HepG2 (cell line): ENCODE data around the gene TGM2. TPM values are rescaled to one million over a fixed set of nuclear protein-coding genes. Genes with fewer than 3 reads are reported as not detected.
A peak's percentile ranks its signal among the peaks of the same experiment; 100 is the strongest.

Source experiments
- ATAC-seq: fragments of 200-7000 bp; cut with Tn5 transposase; 3 replicates; pipeline ENCODE4 v1.9.1; 2020; ENCODE audit warnings: mild to moderate bottlenecking, moderate library complexity
- BruUV-seq: library from RNA; stranded (reverse); fragments of 400-500 nt; replicated peaks from 2 replicates; lab custom pipeline; 2021; lab: Mats Ljungman, UMichigan
- CTCF ChIA-PET: fragments of 300-600 bp; formaldehyde crosslinking; extraction: SDS; loops from one replicate; lab custom pipeline; 2021; ENCODE audit warnings: low total read pairs, inconsistent platforms, low intra/inter-chr PET ratio; lab: Yijun Ruan, JAX
- POLR2A ChIA-PET: fragments of 350-600 bp; sonication (Branson Sonifier 250); formaldehyde crosslinking; loops from one replicate; lab custom pipeline; 2020; ENCODE audit warnings: antibody characterized with exemption, inconsistent platforms; lab: Yijun Ruan, JAX
- DNase-seq: peaks from one replicate; pipeline ENCODE4 v3.0.0-alpha.2; 2015; ENCODE audit warnings: low spot score
- FAIRE-seq: peaks from 3 replicates; lab custom pipeline; 2011; peaks lifted over from hg19 to GRCh38; lab: Jason Lieb, UNC
- H2AFZ ChIP-seq: one replicate; pipeline ENCODE4 v1.6.1; 2011; ENCODE audit warnings: low read length, inconsistent platforms
- H3K27ac ChIP-seq: fragments of 300-600 bp; 3 replicates; pipeline ENCODE4 v1.8.0; 2011; ENCODE audit warnings: mixed run types, mild to moderate bottlenecking, mixed read lengths, low read length, inconsistent platforms; ENCODE audit not compliant: insufficient read depth; ENCODE audit errors: extremely low read length
- H3K27me3 ChIP-seq, 2 experiments: fragments of 200-600 bp in 1 of 2; 2 replicates in 1 of 2; 3 replicates in 1 of 2; pipeline versions ENCODE4 v1.6.0 to v1.8.0; 2011; ENCODE audit warnings: low read length in 2 of 2, mild to moderate bottlenecking in 2 of 2, moderate library complexity in 2 of 2, inconsistent platforms in 1 of 2; ENCODE audit not compliant: insufficient read depth in 2 of 2, control insufficient read depth in 1 of 2
- H3K36me3 ChIP-seq, 2 experiments: fragments of 200-600 bp in 1 of 2; replicated peaks in 1 of 2; 2 replicates in 1 of 2; 3 replicates in 1 of 2; pipeline versions ENCODE4 v1.5.1 to v1.8.0; 2011; ENCODE audit warnings: low read length in 2 of 2, inconsistent platforms in 1 of 2; ENCODE audit not compliant: insufficient read depth in 2 of 2, control insufficient read depth in 1 of 2
- H3K4me1 ChIP-seq: 2 replicates; pipeline ENCODE4 v1.5.1; 2012; ENCODE audit warnings: low read length, inconsistent platforms; ENCODE audit not compliant: insufficient read depth
- H3K4me2 ChIP-seq: 2 replicates; pipeline ENCODE4 v1.6.0; 2011; ENCODE audit warnings: low read depth, low read length, inconsistent platforms
- H3K4me3 ChIP-seq, 3 experiments: fragments of 200-600 bp in 1 of 3; sonication (generic), shearing (Covaris generic) in 1 of 3; replicated peaks in 1 of 3; 2 replicates each; pipeline ENCODE4 v1.5.1; 2011 to 2016; ENCODE audit warnings: low read length in 3 of 3, inconsistent platforms in 2 of 3, low read depth in 2 of 3, mild to moderate bottlenecking in 2 of 3, control low read depth in 1 of 3, mixed read lengths in 1 of 3; ENCODE audit not compliant: insufficient read depth in 1 of 3
- H3K79me2 ChIP-seq: one replicate; pipeline ENCODE4 v1.6.1; 2011; ENCODE audit warnings: low read length, inconsistent platforms; ENCODE audit not compliant: insufficient read depth
- H3K9ac ChIP-seq: 2 replicates; pipeline ENCODE4 v1.6.0; 2011; ENCODE audit warnings: mild to moderate bottlenecking, low read depth, low read length, inconsistent platforms; ENCODE audit not compliant: insufficient read depth
- H3K9me3 ChIP-seq: 2 replicates; pipeline ENCODE4 v1.5.1; 2012; ENCODE audit warnings: mild to moderate bottlenecking, low read length
- H4K20me1 ChIP-seq: 2 replicates; pipeline ENCODE4 v1.6.0; 2011; ENCODE audit warnings: inconsistent platforms, mild to moderate bottlenecking, low read length, moderate library complexity; ENCODE audit not compliant: insufficient read depth
- ARID5B ChIP-seq: IDR thresholded peaks from 2 replicates; pipeline ENCODE4 v1.4.0; 2020; ENCODE audit warnings: mild to moderate bottlenecking, missing genetic modification reagents
- GATAD1 ChIP-seq: IDR thresholded peaks from 2 replicates; pipeline ENCODE4 v1.6.1; 2016; ENCODE audit warnings: missing genetic modification reagents, missing compliant biosample characterization
- JUNB ChIP-seq: sonication (generic); formaldehyde crosslinking; IDR thresholded peaks from 2 replicates; pipeline ENCODE4 v1.8.0; 2022; ENCODE audit warnings: missing genetic modification reagents, mild to moderate bottlenecking, borderline replicate concordance
- KLF16 ChIP-seq, 2 experiments: sonication (generic) in 1 of 2; formaldehyde crosslinking in 1 of 2; IDR thresholded peaks; 2 replicates each; pipeline versions ENCODE4 v1.6.1 to v1.8.0; 2016 to 2023; ENCODE audit warnings: missing genetic modification reagents in 2 of 2, missing compliant biosample characterization in 1 of 2
- PCBP2 ChIP-seq: fragments of 200-400 bp; formaldehyde crosslinking; optimal IDR thresholded peaks from 2 replicates; pipeline ENCODE3; 2018; ENCODE audit warnings: low read length, low read depth; ENCODE audit not compliant: poor library complexity, severe bottlenecking
- RCOR2 ChIP-seq: IDR thresholded peaks from 2 replicates; pipeline ENCODE4 v1.6.1; 2016; ENCODE audit warnings: missing biosample characterization, missing genetic modification reagents
- SMARCE1 ChIP-seq: fragments of 450-650 bp; IDR thresholded peaks from 2 replicates; pipeline ENCODE4 v1.6.1; 2017; ENCODE audit warnings: borderline replicate concordance
- XBP1 ChIP-seq: sonication (generic); formaldehyde crosslinking; IDR thresholded peaks from 2 replicates; pipeline ENCODE4 v1.5.0; 2020; ENCODE audit warnings: missing genetic modification reagents
- ZNF253 ChIP-seq: sonication (generic); formaldehyde crosslinking; IDR thresholded peaks from 2 replicates; pipeline ENCODE4 v1.8.0; 2022; ENCODE audit warnings: mild to moderate bottlenecking, missing genetic modification reagents, borderline replicate concordance
- ZNF710 ChIP-seq: sonication (generic); formaldehyde crosslinking; IDR thresholded peaks from 2 replicates; pipeline ENCODE4 v1.5.0; 2020; ENCODE audit warnings: mild to moderate bottlenecking, missing genetic modification reagents, borderline replicate concordance
- WGBS: methylation state at CpG from one replicate; pipeline ENCODE4 v1.1.6; 2017; ENCODE audit warnings: low lambda C conversion rate; 5-methylcytosine and 5-hydroxymethylcytosine counted together
- in situ Hi-C: cut with HindIII; loops from 2 replicates; pipeline ENCODE4 v1.10.0; 2017; ENCODE audit warnings: low pct_unique_long_range_greater_than_20kb; ENCODE audit not compliant: extremely low pct_ligation_motif_present
- intact Hi-C: fragments of 100-400 bp; cut with micrococcal nuclease; formaldehyde crosslinking; loops from one replicate; pipeline ENCODE4 v1.10.0; 2022; ENCODE audit not compliant: unreplicated experiment
- polyA plus RNA-seq, 8 experiments: library from polyadenylated mRNA; depleted of rRNA in 3 of 8; stranded (reverse) in 7 of 8; unstranded in 1 of 8; fragments of >200 nt; fragmentation: Illumina TruSeq in 4 of 8; extraction: Trizol in 4 of 8; gene quantifications; 2 replicates each; pipeline versions ENCODE4 v1.2.1 to v1.2.3, GENCODE V29; 2011 to 2016; ENCODE audit warnings: low read depth in 4 of 8, missing spikeins in 1 of 8, mixed read lengths in 1 of 8; ENCODE audit not compliant: insufficient read depth in 1 of 8
- total RNA-seq, 5 experiments: library from RNA; depleted of rRNA; stranded (reverse); fragments of >200 nt; fragmentation: Illumina TruSeq; extraction: Trizol; gene quantifications; 2 replicates each; pipeline ENCODE4 v1.2.3, GENCODE V29; 2016; ENCODE audit warnings: low read depth in 1 of 5

TGM2 gene
- total and polyA plus RNA-seq, 2 of the 13 experiments (the other 11 are each of a cell fraction or from before 2014, with no cell fraction given) = 4.2 to 46.4 TPM

- CTCF ChIA-PET = no interaction called here
- ATAC-seq = peak; percentile 26; the same call in 2 of the 3 replicates
- POLR2A ChIA-PET = interaction anchor here (1.5 to 2.2 kb wide), 3 partner anchors 10 to 45 kb away, joined by 4 to 6 read pairs (median 4); no protein-coding TSS in a partner anchor
- H3K4me1 ChIP-seq = peaks cover 33% of the 10 kb centered on the region
- H3K79me2 ChIP-seq = no peaks in the 10 kb centered on the region
- H2AFZ ChIP-seq = peak overlapping the region; percentile 8
- no peak overlapping the region for H3K4me2 ChIP-seq
- 0 out of 2 replicates have a peak, but pooled peaks have one; percentile 16 for TF ChIP-seq RCOR2
- TF ChIP-seq KLF16 (CRISPR knock-in tag; IDR thresholded peaks at IDR 0.05) = no peak
- TF ChIP-seq, all 625 proteins: peak for 1
- H3K27ac ChIP-seq = peak overlapping the region; percentile 1
- WGBS = 77% methylated on average over 1 of the region's 1 CpG
- no peak for FAIRE-seq
- H3K9ac ChIP-seq = no peak overlapping the region
- H4K20me1 ChIP-seq = no peaks in the 10 kb centered on the region
- no peaks in the 10 kb centered on the region for H3K27me3 ChIP-seq
- no TSS peak for BruUV-seq
- H3K36me3 ChIP-seq = no peaks in the 10 kb centered on the region
- in situ Hi-C loops = no loop called here
- DNase-seq = no peak
- H3K9me3 ChIP-seq = no peaks in the 10 kb centered on the region
- intact Hi-C loops = no loop called here
- no peak overlapping the region for H3K4me3 ChIP-seq
These were observed 66.1 kb downstream of the TGM2 start for GRCh38 chr20:38098952-38099351.

- H2AFZ ChIP-seq = no peak overlapping the region
- ATAC-seq (peak; percentile 30), FAIRE-seq (no peak), DNase-seq (no peak)
- H3K4me2 ChIP-seq = peak overlapping the region; percentile 16
- no TSS peak for BruUV-seq
- intact Hi-C loops (no loop called here), in situ Hi-C loops (no loop called here)
- H3K36me3 ChIP-seq = peaks cover 9 to 16% of the 10 kb centered on the region in 2 experiments
- H3K4me1 ChIP-seq = peaks cover 50% of the 10 kb centered on the region
- no peaks in the 10 kb centered on the region for H3K27me3 ChIP-seq
- peak overlapping the region; percentile 66 for H3K27ac ChIP-seq
- H3K79me2 ChIP-seq = no peaks in the 10 kb centered on the region
- 0 out of 2 replicates have a peak overlapping the region, but pooled peaks have one; percentile 9 for H3K9ac ChIP-seq
- no peaks in the 10 kb centered on the region for H4K20me1 ChIP-seq
- 69% methylated on average over 7 of the region's 7 CpGs for WGBS
- ChIA-PET POLR2A (interaction anchor here (2.4 to 3.2 kb wide), 3 partner anchors 12 to 49 kb away, joined by 8 to 20 read pairs (median 17); no protein-coding TSS in a partner anchor), CTCF (no interaction called here)
- H3K9me3 ChIP-seq = no peaks in the 10 kb centered on the region
- no peak overlapping the region; a peak in 1 of 6 replicates for H3K4me3 ChIP-seq
- no peak for TF ChIP-seq SMARCE1
- TF ChIP-seq ARID5B = peak; percentile 75
- TF ChIP-seq XBP1 = no peak
- no peak for TF ChIP-seq JUNB
- no peak for TF ChIP-seq ZNF253 (CRISPR knock-in tag)
- no peak for TF ChIP-seq GATAD1 (CRISPR knock-in tag)
- no peak for TF ChIP-seq ZNF710
- TF ChIP-seq PCBP2 = no peak
These were observed 69.9 kb downstream of the TGM2 start for GRCh38 chr20:38095017-38095686.
